ENCODE measurements around the gene RND1. TPM values are rescaled to one million over a fixed set of nuclear protein-coding genes. Genes with fewer than 3 reads are reported as not detected.

The RND1 gene
- total and polyA plus RNA-seq, 2 of the 8 experiments (the other 6 are each of a cell fraction or from before 2014, with no cell fraction given): 15.8 to 17.1 TPM

DNA sequence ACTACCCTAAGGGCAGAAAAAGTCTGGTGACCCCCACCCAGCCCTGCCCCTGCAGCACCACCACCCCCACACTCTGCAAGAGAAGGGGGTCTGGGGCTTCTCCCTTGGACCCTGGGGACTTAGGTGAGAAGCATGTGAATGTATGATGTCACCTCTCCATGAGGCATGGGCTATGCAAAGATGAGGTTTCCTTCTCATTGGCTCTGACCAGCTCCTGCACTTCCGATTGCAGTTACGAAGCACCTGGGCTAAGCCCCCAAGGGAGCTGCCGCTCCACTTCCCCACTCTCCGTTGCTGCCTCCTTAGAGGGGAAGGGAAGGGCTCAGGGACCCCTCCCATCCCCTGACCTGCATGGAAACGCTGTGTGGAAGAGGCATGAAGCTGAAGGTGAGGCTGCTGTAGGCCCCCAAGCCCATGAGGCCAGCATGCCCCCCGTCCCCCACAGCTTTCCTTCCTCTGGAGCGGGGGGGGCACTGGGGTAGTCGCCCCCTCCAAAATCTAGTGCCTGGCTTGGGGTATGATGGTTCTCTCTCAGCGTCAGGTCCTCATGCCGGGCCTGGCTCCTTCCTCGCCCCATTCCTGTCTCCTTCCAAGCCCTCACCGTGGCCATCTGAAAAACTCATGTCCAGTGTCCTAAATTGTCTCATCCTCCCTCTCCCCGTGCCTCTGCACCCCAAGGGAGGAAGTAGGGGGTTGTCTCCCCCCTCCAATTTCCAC is 8.2 kb downstream of the RND1 start:
- Histone ChIP-seq H3K27ac (ENCODE audit: low read depth, low read length) (no peak overlapping the region), H4K8ac (ENCODE audit: extremely low read depth, insufficient read depth, low read length) (peak overlapping the region; percentile 36; the same call in 1 of the 2 replicates), H2AFZ (ENCODE audit: low read length) (no peak overlapping the region), H3K18ac (ENCODE audit: extremely low read depth, low read length) (no peak overlapping the region), H3K9me3 (ENCODE audit: insufficient read depth in 2 of 2, low read depth in 1 of 2, low read length in 1 of 2) (no peaks in the 10 kb centered on the region), H2BK15ac (ENCODE audit: low read length) (no peak overlapping the region), H4K5ac (ENCODE audit: insufficient read length, low read depth, low read length) (no peak overlapping the region), H3K9ac (replicated peaks in 1 of 4; ENCODE audit: extremely low read depth in 1 of 4, low read depth in 3 of 4, low read length in 3 of 4) (no peak overlapping the region), H2BK120ac (replicated peaks; ENCODE audit: low read depth, low read length) (no peak overlapping the region), H3K4me2 (ENCODE audit: insufficient read depth in 1 of 2, low read depth in 2 of 2, low read length in 2 of 2) (no peak overlapping the region), H3K14ac (ENCODE audit: insufficient read length) (no peak overlapping the region), H3K23ac (ENCODE audit: insufficient read length) (no peak overlapping the region), H3K27me3 (replicated peaks in 1 of 4; ENCODE audit: control insufficient read depth in 3 of 4, extremely low read depth in 1 of 4, insufficient read depth in 3 of 4, low read length in 3 of 4) (no peaks in the 10 kb centered on the region), H2BK20ac (ENCODE audit: low read length) (no peak overlapping the region), H3K4me1 (replicated peaks in 1 of 4; ENCODE audit: control insufficient read depth in 3 of 4, insufficient read depth in 4 of 4, low read length in 3 of 4) (peaks cover 0 to 5% (median 4%) of the 10 kb centered on the region in 4 experiments; a peak in 5 of 7 replicates), H3K36me3 (ENCODE audit: control insufficient read depth in 2 of 4, insufficient read depth in 4 of 4, low read length in 3 of 4) (peaks cover 22 to 48% (median 33%) of the 10 kb centered on the region in 4 experiments), H3K79me1 (ENCODE audit: low read depth, low read length) (no peaks in the 10 kb centered on the region), H3K79me2 (ENCODE audit: control insufficient read depth in 1 of 2, insufficient read depth in 2 of 2, low read length in 2 of 2) (peaks cover 0 to 1% of the 10 kb centered on the region in 2 experiments; a peak in 1 of 4 replicates), H4K91ac (replicated peaks; ENCODE audit: insufficient read length, low read length) (no peak overlapping the region), H2AK5ac (ENCODE audit: low read depth, low read length) (no peak overlapping the region), H3K23me2 (ENCODE audit: low read depth, low read length) (peaks cover 2% of the 10 kb centered on the region; the same call in 1 of the 2 replicates), H4K20me1 (replicated peaks in 1 of 2; ENCODE audit: control insufficient read depth in 1 of 2, insufficient read depth in 2 of 2, low read length in 2 of 2) (peaks cover 2 to 7% of the 10 kb centered on the region in 2 experiments), H3K56ac (replicated peaks; ENCODE audit: insufficient read length, low read depth, low read length) (no peak overlapping the region), H3K4ac (replicated peaks; ENCODE audit: insufficient read length, low read depth, low read length) (no peak overlapping the region), H3K4me3 (ENCODE audit: extremely low read depth in 1 of 4, insufficient read depth in 2 of 4, low read depth in 3 of 4, low read length in 4 of 4) (no peak overlapping the region), H2BK5ac (ENCODE audit: low read depth, low read length) (no peak overlapping the region), H2BK12ac (ENCODE audit: low read depth, low read length) (no peak overlapping the region)
- POLR2A ChIA-PET (ENCODE audit: partially characterized antibody): interaction anchor here (1.4 to 22.9 kb wide), 4 partner anchors 6 to 201 kb away, joined by 3 to 651 read pairs (median 104); partner anchors contain the start of genes ARF3 and RND1
- TF ChIP-seq CHD2 (IDR thresholded peaks at IDR 0.05; ENCODE audit: low read length): no peak
- TF ChIP-seq POLR2AphosphoS5 (IDR thresholded peaks at IDR 0.05; ENCODE audit: low read depth, low read length): peak; percentile 67
- no peak for TF ChIP-seq HDAC6 (IDR thresholded peaks at IDR 0.05; ENCODE audit: low read depth, low read length)
- peak in 1 of 2 experiments; percentile 17; a peak in 1 of 3 replicates for TF ChIP-seq POLR2A (IDR thresholded peaks at IDR 0.05; ENCODE audit: control extremely low read depth in 1 of 2, low read depth in 2 of 2, low read length in 2 of 2)
- no peak for TF ChIP-seq ZNF274 (IDR thresholded peaks at IDR 0.05; ENCODE audit: borderline replicate concordance, extremely low read depth, low read length)
- CTCF ChIA-PET (ENCODE audit: partially characterized antibody): interaction anchor here (0.9 to 26.4 kb wide), 8 partner anchors 9 to 142 kb away, joined by 3 to 678 read pairs (median 6); partner anchors contain the start of gene RND1
- FAIRE-seq (no peak), DNase-seq (ENCODE audit: low read depth in 1 of 2, low spot score in 2 of 2) (no peak)
- 89% methylated on average over 13 of the region's 13 CpGs; no CpG with 5 or more reads in 1 of the 2 experiments for WGBS, 2 experiments (ENCODE audit: extremely low coverage in 1 of 2, insufficient coverage in 1 of 2, insufficient read length in 1 of 2, insufficient replicate concordance in 2 of 2, low coverage in 1 of 2, low lambda C conversion rate in 2 of 2, missing lambda C conversion rate in 1 of 2)
